GM21619 (cell line): ENCODE results near the gene CD300E.
"Not testable (repeated sequence)": the region's sequence is repeated elsewhere in the genome, so short reads cannot be mapped to it uniquely, and the experiment has no call there.

ENCODE experiments used
- ATAC-seq: cut with Tn5 transposase; IDR thresholded peaks from one replicate; pipeline ENCODE4 v1.9.1; 2021; ENCODE audit not compliant: unreplicated experiment

CD300E gene

GRCh38 chr17:74599023-74599399 is 24.5 kb downstream of the CD300E start:
- ATAC-seq, result no peak

- ATAC-seq, result no peak
Measured at GRCh38 chr17:74598346-74599022, 25.1 kb downstream of the CD300E start.

DNA sequence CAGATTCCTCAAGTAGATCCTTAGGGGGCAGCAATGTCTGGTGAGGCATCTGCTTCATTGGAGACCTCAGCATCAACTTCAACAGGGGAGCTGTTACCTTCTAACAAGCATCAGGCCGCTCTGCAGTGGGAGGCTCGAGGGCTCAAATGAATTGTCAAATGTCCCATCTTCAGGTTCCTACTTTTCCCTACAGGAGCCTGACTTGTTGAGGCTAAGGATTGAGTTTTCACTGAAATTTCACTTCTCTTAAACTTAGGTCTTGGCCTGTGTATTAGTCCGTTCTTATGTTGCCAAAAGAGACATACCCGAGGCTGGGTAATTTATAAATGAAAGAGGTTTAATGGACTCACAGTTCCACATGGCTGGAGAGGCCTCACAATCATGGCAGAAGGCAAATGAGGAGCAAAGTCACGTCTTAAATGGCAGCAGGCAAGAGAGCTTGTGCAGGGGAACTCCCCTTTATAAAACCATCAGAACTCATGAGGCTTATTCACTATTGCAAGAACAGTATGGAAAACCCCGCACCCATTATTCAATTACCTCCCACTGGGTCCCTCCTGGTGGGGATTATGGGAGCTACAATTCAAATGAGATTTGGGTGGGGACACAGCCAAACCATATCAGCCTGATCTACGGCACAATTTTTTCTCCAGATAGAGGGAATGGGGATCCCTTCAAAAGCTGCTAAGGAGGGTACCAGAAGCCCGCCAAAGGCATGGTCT is 26.3 kb downstream of the CD300E start:
- ATAC-seq, result no peak

DNA sequence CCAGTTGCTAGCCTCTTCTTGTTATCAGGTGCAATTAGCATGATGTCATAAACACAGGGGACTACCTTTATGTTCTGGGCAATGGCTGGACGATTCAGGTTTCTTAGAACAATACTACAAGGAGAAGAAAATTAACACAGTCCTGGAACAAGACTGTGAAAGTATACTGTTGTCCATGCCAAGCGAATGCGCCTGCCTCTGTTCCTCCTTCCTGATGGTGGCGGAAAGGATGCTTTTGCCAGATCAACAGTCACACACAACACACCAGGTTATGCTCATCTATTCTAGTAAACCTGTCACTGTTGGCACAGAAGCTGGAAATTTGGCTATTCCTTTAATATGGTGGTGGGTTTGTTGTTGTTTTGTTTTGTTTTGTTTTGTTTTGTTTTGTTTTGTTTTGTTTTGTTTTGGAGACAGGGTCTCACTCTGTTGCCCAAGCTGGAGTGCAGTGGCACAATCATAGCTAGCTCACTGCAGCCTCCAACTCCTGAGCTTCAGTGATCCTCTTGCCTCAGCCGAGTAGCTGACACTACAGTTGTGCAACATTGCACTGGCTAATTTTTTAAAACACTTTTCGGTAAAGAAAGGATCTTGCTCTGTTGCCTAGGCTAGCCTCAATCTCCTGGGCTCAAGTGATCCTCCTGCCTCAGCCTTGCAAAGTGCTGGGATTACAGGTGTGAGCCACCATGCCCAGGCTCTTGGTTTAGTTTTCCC is 28.3 kb downstream of the CD300E start:
- no peak for ATAC-seq

DNA sequence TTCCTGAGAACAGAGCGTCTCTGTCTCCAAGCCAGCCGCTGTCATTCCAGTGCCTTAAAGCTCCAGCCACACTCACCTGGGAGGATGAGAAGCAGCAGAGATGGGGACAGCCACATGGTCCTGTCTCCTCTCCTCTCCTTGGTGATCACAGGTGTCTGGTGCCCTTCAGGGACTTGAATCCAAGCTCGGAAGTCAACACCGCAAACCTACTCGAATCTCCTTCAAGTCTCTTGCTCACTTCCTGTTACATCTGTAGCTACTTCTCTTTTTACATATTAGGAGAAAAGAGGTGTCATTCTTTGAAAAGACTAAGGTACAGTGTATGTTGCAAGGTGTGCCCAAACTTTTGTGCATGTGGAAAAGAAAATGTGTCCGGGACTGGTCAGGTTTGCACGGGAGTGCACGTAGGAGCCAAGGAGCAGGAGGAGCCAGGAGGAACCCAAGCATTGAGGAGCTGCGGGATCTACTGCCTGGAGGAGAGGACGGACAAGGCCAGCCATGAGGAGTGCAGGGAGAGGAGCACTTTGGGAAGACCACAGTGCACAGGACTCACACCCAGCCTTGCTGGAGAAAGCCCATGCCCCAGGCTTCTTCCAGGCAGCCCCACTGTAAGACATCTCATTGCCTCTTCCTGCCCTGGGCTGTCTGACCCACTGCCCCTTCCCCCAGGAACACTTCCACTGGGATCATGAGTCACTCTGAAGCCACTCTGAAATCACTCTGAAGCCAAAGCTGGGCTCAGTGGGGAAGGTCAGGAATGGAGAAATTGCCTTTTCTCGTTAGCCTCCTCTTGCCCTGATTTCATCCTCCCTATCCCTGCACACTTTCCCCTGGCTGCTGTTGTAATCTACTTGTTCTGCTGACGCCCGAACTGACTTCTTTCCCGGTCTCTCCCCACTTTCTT is 31.2 kb downstream of the CD300E start, which contains the start of gene CD300LD:
CD300LD (minus strand) TSS at position 197 of the 904 bp plus-strand sequence; CDS start at position 116, 81 bp downstream.
- ATAC-seq, result no peak

DNA sequence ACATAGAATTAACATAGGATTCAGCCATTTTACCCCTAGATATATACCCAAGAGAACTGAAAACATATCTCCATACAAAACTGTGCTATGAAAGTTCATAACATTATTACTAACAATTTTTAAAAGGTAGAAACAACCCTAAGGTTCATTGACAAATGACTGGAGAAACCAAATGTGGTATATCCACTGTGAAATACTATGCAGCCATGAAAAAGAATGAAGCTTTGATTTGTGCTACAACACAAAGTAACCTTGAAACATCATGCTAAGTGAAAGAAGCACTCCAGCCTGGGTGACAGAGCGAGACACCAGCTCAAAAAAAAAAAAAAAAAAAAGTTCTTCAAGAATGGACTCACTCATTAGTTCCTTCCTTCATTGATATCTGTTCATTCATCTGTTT is 32.0 kb downstream of the CD300E start:
- no peak for ATAC-seq

DNA sequence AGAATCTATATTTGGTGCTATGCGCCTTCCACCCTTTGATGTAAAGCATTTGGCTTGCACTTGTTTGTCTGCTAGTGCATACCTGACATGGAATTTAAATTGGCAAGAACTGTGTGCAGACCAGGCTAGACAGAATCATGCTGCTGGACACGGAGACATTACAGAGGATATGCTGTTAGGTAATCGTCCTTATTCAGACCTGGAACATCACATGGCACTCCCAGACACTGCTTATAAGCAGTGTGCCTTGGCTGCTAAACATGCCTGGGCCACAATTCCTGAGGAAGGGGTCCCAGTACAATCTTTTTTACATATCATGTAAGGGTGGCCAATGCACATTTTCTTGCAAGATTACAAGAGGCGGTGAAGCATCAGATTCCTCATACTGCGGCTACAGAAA is 37.8 kb downstream of the CD300E start:
- ATAC-seq, result no peak

GRCh38 chr17:74584292-74585060 is 39.1 kb downstream of the CD300E start:
- no peak for ATAC-seq

- ATAC-seq, result no peak
Measured at GRCh38 chr17:74582633-74583032, 40.9 kb downstream of the CD300E start.

GRCh38 chr17:74579900-74580299 is 43.6 kb downstream of the CD300E start:
- no peak for ATAC-seq

- no peak for ATAC-seq
Measured at GRCh38 chr17:74578979-74579378, 44.6 kb downstream of the CD300E start.

GRCh38 chr17:74574489-74575142 is 48.9 kb downstream of the CD300E start:
- ATAC-seq, result no peak

GRCh38 chr17:74573635-74574034 is 49.9 kb downstream of the CD300E start:
- ATAC-seq, result not testable (repeated sequence)

DNA sequence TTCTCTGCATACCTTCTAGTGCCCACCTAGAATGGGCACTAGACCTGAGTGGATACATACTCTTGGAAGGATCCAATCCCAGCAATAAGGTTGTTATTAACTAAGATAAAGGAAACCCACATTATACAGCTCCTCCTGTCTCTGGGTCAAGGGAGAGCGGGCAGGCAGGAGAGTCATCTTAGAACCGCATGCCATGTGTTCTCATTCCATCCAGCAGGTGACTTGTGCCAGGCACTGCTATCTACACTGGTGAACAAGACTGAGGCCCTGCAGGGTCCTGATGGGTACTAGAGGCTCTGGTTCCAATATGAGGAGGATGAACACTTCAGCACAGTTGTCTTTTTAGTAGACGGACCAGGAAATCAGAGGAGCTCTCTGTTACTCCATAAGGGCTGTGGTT is 50.4 kb downstream of the CD300E start:
- no peak for ATAC-seq

DNA sequence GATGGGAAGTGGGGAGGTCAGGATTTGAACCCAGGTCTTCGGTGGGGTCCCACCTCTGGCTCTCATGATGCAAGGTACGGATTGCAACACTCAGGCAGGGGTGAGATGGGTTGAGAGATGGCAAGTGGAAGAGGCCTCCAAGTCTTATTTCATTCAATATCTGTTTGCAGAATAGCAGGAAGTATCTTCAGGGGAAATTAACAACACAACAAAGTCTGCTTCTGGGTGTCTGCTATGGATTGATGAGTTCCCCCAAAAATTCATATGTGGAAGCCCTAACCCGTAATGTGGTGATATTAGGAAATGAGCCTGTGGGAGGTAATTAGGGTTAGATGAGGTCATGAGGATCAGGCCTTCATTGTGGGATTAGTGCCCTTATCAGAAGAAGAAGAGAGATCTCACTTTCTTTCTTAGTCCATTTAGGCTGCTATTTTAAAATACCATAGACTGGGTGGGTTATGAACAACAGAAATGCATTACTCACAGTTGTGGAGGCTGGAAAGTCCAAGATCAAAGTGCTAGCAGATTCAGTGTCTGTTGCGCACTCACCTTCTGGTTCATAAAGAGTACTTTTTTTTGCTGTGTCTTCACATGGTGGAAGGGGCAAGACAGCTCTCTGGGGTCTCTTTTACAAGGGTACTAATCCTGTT is 51.8 kb downstream of the CD300E start:
- no peak for ATAC-seq

DNA sequence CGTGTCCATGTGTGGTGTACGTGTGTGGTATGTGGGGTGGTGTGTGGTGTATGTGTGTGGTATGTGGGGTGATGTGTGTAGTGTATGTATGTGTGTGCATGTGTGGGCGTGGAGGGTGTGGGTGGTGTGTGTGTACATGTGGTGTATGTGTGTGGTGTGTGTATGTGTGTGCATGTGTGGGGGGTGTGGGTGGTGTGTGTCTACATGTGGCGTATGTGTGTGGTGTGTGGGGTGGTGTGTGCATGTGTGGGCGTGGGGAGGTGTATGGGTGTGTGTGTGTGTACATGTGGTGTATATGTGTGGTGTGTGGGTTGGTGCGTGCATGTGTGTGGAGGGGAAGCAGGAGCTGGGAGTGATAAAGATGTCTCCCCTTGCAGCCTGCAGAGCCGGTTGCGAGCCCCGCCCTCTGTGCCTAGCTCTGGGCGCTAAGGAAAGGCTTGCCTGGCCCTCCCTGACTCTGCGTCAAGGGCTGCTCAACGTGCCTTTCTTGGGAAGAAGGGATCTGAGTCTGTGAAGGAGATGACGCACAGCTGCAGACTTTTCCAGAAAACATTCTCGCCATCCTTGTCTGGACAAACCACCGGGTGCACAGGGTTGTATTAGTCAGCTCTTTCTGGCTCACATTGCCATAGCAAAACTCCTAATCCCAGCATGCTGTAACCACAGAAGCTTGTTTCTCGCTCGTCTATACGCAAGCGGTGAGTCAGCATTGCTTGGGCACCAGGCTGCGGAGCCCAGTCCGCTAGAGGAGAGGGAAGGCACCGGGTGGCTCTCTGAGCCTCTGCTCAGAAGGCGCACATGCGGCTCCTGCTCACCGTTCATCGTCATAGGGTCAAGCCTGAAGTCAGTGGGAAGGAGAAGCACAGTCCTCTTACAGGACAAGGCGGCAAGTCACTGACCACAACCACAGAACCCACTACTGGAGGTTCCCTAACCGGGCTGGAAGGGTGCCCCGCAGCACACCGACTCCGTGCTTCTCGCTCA is 54.2 kb downstream of the CD300E start:
- no peak for ATAC-seq

DNA sequence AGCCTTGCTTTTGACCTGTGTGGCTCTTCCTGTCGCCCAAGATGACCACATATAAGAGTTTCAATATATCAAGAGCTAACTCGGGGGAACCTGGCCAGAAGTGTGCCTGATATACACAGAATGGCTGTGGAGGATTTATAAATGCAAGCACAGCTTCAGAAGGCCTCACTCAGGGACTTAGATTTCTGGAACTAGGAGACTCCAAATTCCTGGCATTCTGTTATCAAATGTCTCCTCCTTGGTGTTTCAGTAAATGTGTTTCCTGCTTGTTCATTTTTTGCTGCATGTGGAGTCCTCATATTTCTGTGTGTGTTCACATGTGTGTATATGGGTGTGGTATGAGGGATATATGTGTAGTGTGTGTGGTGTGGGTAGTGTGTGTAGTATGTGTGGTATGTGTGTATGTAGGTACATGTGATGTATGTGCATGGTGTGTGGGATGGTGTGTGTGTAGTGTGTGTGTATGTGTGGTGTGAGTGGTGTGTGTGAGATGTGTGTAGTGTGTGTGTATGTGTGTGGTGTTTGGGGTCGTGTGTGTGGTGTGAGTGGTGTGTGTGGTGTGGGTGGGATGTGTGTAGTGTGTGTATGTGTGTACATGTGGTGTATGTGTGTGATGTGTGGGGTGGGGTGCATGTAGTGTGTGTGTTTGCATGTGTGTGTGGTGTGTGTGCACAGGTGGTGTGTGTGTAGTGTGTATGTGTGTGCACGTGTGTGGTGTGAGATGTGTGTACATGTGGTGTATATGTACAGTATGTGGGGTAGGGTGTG is 55.2 kb downstream of the CD300E start:
- ATAC-seq, result no peak
